GM18502 (cell line): Measurements from ENCODE around the gene OSTF1.
A peak's percentile ranks its signal among the peaks of the same experiment; 100 is the strongest.

Source experiments
- ATAC-seq: cut with Tn5 transposase; IDR thresholded peaks from one replicate; pipeline ENCODE4 v1.9.1; 2021; ENCODE audit warnings: mild to moderate bottlenecking; ENCODE audit not compliant: unreplicated experiment, poor library complexity

Gene OSTF1

DNA sequence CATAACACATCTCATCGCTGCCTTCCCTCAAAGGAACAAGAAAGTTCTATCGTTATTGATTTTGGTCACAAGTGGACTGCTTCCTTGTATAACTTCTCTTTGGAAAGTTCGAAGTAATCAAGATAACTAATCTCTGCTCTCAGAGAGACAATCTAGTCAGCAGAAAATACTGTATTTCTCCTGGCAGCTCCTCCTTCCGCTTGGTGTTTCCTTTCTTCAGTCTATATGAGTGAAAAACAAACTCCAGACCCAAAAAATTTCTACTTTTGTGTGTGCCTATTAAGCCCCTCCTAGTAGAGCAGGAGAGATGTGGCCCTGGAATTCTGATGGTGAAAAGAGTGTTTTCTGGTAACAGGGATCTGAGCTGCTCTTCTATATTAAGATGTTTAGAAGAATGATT, 24.5 kb downstream of the OSTF1 start:
- ATAC-seq, result no peak

DNA sequence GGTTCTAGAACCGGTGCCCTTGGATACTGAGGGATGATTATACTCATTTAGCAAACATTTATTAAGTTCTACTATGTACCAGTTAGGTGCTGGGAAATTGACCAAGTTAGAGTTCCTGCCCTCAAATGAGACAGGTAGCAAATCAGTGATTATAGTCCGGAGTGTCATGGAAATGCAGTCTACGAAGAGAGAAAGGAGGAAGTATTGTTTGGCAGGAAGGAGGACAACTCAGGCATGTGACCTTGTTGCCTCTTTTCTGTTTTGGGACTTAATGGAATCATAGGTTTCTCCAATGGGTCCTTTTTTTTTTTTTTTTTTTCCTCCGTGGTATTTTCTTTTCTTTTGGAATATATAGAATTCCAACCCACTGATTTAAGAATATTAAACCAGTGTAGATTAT, 28.0 kb downstream of the OSTF1 start:
- ATAC-seq, result no peak

DNA sequence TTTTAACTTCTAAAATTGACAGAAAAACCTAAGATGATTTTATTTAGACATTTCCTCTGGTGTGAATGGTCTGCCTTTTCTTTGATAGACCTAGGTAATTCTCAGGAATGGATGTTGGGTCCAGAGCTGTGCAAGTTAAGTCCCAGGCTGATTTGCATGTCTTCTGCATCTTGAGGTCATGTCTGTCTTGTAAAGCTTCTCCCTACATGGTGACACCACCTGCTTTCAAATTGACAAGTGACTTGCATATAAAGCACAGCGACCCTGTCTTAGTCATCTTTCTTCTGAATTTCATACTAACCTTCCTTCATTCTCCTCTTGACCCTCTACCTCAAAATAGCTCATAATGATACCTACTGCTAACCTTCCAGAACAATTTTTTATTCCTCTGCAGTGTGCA, 29.2 kb downstream of the OSTF1 start:
- no peak for ATAC-seq

DNA sequence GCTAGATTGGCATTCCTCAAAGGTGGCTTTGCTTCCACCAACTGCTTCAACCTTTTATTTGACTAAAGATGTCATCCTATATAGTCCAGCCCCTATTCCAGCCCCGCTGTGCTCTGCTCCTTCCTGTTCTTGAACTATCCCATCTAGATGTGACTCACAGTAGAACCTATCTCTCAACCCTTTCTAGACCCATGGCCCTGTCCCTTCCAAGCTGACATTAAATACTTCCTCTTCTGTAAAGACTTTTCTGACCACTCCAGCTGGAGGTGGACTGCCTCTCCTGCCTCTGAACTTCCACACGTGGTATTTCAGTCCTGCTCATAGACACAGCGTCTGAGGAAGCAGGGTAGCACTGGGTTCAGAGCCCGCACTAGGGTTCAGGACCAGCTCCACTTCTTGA, 32.4 kb downstream of the OSTF1 start:
- ATAC-seq, result no peak

DNA sequence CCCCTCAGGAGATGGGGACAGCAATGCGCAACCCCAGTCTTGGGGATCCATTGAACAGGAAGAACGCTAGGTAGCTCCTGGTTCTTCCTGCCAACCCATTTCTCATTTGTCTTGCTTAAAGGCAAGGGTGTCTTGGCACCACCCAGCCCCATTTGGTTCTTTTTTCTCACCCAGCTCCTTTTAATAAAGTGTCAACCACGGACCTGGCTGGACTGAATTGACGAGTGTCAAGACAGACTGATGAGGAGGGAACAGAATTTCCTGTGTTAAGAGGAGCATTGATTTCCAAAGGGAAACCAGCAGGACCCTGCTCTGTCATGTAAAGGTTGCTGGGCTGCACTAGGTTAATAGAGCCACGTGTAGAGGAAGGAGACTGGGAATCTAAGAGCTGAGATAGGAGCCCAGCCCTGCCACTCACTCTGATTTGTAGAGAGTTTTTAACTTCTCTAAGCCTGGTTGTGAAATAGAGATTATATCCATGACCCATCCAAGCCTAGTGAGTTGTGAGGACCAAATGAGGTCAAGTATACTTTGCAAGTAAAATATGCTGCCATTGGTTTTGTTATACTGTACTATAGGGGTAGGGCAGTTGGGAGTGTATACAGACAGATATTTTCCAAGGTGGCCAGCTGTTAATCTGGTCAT, 33.7 kb downstream of the OSTF1 start:
- ATAC-seq, result no peak

DNA sequence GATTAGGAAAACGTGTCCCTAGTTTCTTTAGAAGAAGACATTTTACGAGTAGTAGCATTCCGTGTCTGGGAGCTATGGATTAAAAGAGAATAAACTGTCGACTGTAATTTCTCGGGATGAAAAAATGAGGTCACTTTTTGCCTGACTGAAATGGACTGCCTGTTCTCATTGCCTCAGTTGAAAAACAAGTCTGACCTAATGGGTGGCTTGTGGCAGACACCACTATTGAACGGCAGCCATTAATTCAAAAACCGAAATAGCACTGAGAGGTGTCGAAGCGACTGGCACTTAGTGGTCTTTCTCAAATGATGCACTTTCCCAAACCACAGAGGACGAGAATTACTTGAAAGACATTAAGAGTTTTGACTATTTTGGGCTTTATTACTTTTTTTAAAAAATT, 35.4 kb downstream of the OSTF1 start:
- no peak for ATAC-seq

DNA sequence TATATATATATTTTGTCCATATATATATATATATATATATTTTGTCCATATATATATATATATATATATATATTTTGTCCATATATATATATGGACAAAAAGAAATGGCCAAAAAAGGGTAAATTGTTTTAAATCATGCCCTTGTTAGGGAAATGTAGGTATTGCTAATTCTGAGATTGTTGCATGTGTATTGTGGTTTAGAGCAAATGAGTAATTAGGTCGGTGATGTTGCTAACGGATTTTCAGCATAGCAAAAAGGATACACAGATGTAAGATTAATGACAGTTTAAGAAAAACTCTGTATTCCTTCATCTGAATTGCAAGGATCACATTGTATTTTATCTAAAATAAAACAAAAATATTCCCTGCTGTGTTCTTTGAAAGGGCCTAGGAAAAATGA, 40.2 kb downstream of the OSTF1 start:
- ATAC-seq, result no peak

GRCh38 chr9:75130172-75130571, 41.9 kb downstream of the OSTF1 start:
- ATAC-seq, result no peak

GRCh38 chr9:75130621-75131230, 42.4 kb downstream of the OSTF1 start:
- no peak for ATAC-seq

- ATAC-seq, result no peak
Observed at GRCh38 chr9:75131700-75132099, 43.4 kb downstream of the OSTF1 start.

- ATAC-seq, result no peak
Observed at GRCh38 chr9:75132244-75132643, 43.9 kb downstream of the OSTF1 start.

DNA sequence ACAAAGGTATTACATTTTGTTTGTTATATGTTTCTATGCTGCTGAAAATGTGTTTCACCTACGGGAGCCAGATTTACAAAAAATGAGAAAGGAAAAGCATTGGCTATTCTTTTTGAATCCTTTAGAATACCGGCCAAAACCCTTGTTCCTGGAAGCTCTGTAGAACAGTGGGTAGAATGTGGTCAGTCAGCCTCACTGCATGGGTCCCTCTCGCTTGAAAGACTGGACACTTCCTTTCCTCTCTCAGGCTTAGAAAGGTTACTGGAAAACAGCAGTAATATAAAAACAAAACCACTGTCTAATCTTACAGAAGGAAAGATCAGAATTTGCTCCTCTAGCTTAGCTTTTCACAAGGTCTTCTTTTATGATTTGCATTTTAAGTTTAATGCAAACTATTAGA, 45.1 kb downstream of the OSTF1 start:
- no peak for ATAC-seq

GRCh38 chr9:75134495-75134894, 46.2 kb downstream of the OSTF1 start:
- ATAC-seq, result no peak

DNA sequence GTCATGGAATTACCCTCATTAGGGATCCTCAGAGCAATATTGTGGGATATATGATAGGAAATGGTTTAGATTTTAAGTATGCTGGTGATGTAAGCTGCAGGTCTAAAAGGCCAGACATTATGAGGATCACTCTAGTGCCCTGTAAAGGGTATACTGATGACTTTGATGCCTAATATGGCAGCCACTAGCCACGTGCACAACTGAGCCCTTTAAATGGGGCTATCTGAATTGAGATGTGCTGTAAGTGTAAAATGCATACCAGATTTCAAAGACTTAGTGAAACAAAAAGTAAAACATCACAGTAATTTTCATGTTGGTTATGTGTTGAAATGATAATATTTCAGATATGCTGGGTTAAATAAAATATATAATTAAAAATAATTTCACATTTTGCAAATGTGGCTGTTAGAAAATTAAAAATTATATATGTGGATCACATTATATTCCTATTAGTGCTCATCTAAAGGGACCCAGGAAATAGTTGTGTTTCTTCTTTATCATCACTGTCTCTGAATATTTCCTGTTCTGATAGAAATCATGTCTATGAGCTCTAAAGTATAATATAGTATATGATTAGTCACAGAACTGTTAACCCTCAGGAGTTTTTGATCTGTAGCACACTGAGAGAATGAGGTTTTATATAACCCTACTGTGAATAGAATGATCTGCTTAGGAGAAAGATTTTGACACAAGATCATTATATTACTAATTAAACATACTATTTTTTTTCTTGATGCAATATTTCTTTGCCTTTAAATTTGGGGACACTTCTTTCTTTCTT, 50.1 kb downstream of the OSTF1 start:
- no peak for ATAC-seq

DNA sequence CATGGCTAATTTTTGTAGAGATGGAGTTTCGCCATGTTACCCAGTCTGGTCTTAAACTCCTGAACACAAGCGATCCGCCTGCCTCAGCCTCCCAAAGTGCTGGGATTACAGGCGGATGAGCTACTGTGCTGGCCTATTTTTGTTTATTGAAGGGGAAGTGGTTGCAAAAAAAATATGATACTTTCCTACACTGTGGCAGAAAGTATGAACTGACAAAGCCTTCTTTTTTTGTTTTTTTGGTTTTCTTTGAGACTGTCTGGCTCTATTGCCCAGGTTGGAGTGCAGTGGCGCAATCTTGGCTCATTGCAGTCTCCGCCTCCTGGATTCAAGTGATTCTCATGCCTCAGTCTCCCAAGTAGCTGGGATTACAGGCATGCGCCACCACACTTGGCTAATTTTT, 50.9 kb downstream of the OSTF1 start:
- ATAC-seq, result no peak

DNA sequence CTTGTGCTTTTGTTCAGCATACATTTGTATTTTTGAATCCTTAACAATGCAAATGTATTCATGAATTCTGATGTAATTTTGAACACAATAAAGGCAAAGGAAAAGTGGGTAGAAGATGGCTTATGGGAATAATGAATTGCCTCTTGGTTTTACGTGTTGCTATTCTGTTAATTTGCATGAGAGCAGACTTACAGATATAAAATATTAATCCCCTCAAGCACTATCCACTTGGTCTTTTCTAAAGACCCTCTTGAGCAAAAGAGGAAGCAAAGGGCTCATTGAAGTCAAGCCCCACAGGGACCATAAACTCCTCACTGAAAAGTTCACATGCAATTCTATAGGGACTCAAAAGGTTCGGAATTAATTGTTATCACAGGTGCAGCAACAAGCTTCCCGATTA, 51.9 kb downstream of the OSTF1 start:
- no peak for ATAC-seq

- peak; percentile 53 for ATAC-seq
Observed at GRCh38 chr9:75142202-75142601, 53.9 kb downstream of the OSTF1 start.

- no peak for ATAC-seq
Observed at GRCh38 chr9:75146229-75146628, 57.9 kb downstream of the OSTF1 start.

- peak; percentile 71 for ATAC-seq
Observed at GRCh38 chr9:75147638-75148037, 59.3 kb downstream of the OSTF1 start.

GRCh38 chr9:75148561-75148960, 60.2 kb downstream of the OSTF1 start:
- no peak for ATAC-seq

GRCh38 chr9:75149841-75150241, 61.5 kb downstream of the OSTF1 start:
- ATAC-seq, result no peak

- no peak for ATAC-seq
Observed at GRCh38 chr9:75150512-75150911, 62.2 kb downstream of the OSTF1 start.
